ENCODE data around the gene FAM180B. TPM values are rescaled to one million over a fixed set of nuclear protein-coding genes. Genes with fewer than 3 reads are reported as not detected.

Gene FAM180B
- total RNA-seq, 1 donor from 2014 or later = not detected

Other genes with a start within 250 kb of the FAM180B start
- gene MYBPC3, start 234.0 kb upstream of the FAM180B start, total RNA-seq (ENCODE audit: insufficient read depth, low replicate concordance) = 1.2 TPM
- 8.2 TPM for gene SPI1, start 208.1 kb upstream of the FAM180B start, total RNA-seq (ENCODE audit: insufficient read depth, low replicate concordance)
- gene SLC39A13, start 178.1 kb upstream of the FAM180B start, total RNA-seq (ENCODE audit: insufficient read depth, low replicate concordance) = 74.6 TPM
- gene PSMC3, start 160.2 kb upstream of the FAM180B start, total RNA-seq (ENCODE audit: insufficient read depth, low replicate concordance) = 79.9 TPM
- 0.96 TPM for gene RAPSN, start 137.5 kb upstream of the FAM180B start, total RNA-seq (ENCODE audit: insufficient read depth, low replicate concordance)
- gene CELF1, start 33.5 kb upstream of the FAM180B start, total RNA-seq (ENCODE audit: insufficient read depth, low replicate concordance) = 120 TPM
- 26.7 TPM for gene PTPMT1, start 21.1 kb upstream of the FAM180B start, total RNA-seq (ENCODE audit: insufficient read depth, low replicate concordance)
- 11.3 TPM for gene KBTBD4, start 7.7 kb upstream of the FAM180B start, total RNA-seq (ENCODE audit: insufficient read depth, low replicate concordance)
- gene NDUFS3, start 7.6 kb upstream of the FAM180B start, total RNA-seq (ENCODE audit: insufficient read depth, low replicate concordance) = 40.2 TPM
- 4.3 TPM for gene C1QTNF4, start 7.7 kb downstream of the FAM180B start, total RNA-seq (ENCODE audit: insufficient read depth, low replicate concordance)
- 39.7 TPM for gene MTCH2, start 55.9 kb downstream of the FAM180B start, total RNA-seq (ENCODE audit: insufficient read depth, low replicate concordance)
- 1.2 TPM for gene AGBL2, start 128.7 kb downstream of the FAM180B start, total RNA-seq (ENCODE audit: insufficient read depth, low replicate concordance)
- 133 TPM for gene FNBP4, start 180.7 kb downstream of the FAM180B start, total RNA-seq (ENCODE audit: insufficient read depth, low replicate concordance)